ENCODE data around the gene MBOAT1. TPM values are rescaled to one million over a fixed set of nuclear protein-coding genes. Genes with fewer than 3 reads are reported as not detected.
A peak's percentile ranks its signal among the peaks of the same experiment; 100 is the strongest.

MBOAT1 gene
- total RNA-seq, 3 donors from 2014 or later (not counting 1 experiment from before 2014, with no cell fraction given): 3.6 to 7.5 (median 5.2) TPM

- H3K27ac ChIP-seq (ENCODE audit: low read length): no peak overlapping the region
- 97% methylated on average over 46 of the region's 47 CpGs for WGBS (ENCODE audit: insufficient coverage)
Measured at GRCh38 chr6:20238688-20239587, 26.7 kb upstream of the MBOAT1 start.

GRCh38 chr6:20237677-20238460 is 25.6 kb upstream of the MBOAT1 start:
- intact Hi-C loops (cut with micrococcal nuclease): no loop called here
- ATAC-seq (no peak), DNase-seq (peak in 1 of 2 donors; percentile 10)
- no peaks in the 10 kb centered on the region for H3K36me3 ChIP-seq (ENCODE audit: control insufficient read depth, insufficient read depth, low read length)
- H3K27me3 ChIP-seq (ENCODE audit: control insufficient read depth, insufficient read depth, low read length): no peaks in the 10 kb centered on the region
- Mint-ChIP-seq H3K9me3 (no peaks in the 10 kb centered on the region), H3K27me3 (ENCODE audit: low read depth in 2 of 2) (no peaks in the 10 kb centered on the region), H3K4me1 (peaks cover 5 to 11% of the 10 kb centered on the region in 2 donors), H3K36me3 (no peaks in the 10 kb centered on the region), H3K4me3 (no peak overlapping the region), H3K27ac (no peak overlapping the region)
- peaks cover 16% of the 10 kb centered on the region for H3K4me1 ChIP-seq (ENCODE audit: control insufficient read depth, insufficient read depth, low read length)
- 73% methylated on average over 8 of the region's 10 CpGs for WGBS (ENCODE audit: insufficient coverage)
- no peaks in the 10 kb centered on the region for H3K9me3 ChIP-seq (ENCODE audit: control insufficient read depth, insufficient read depth, low read length)
- no peak overlapping the region for H3K27ac ChIP-seq (ENCODE audit: low read length)
- H3K4me3 ChIP-seq (ENCODE audit: low read length): no peak overlapping the region
- TF ChIP-seq CTCF (IDR thresholded peaks at IDR 0.05): no peak

More at GRCh38 chr6:20238688-20239587, 26.7 kb upstream of the MBOAT1 start:
- H3K36me3 Mint-ChIP-seq: no peaks in the 10 kb centered on the region
- DNase-seq (no peak), ATAC-seq (no peak)
- Histone ChIP-seq H3K9me3 (ENCODE audit: control insufficient read depth, insufficient read depth, low read length) (no peaks in the 10 kb centered on the region), H3K4me1 (ENCODE audit: control insufficient read depth, insufficient read depth, low read length) (peaks cover 16% of the 10 kb centered on the region), H3K4me3 (ENCODE audit: low read length) (no peak overlapping the region), H3K36me3 (ENCODE audit: control insufficient read depth, insufficient read depth, low read length) (no peaks in the 10 kb centered on the region), H3K27me3 (ENCODE audit: control insufficient read depth, insufficient read depth, low read length) (no peaks in the 10 kb centered on the region)
- no peak for TF ChIP-seq CTCF (IDR thresholded peaks at IDR 0.05)
- intact Hi-C loops (cut with micrococcal nuclease): no loop called here
- no peaks in the 10 kb centered on the region for H3K27me3 Mint-ChIP-seq (ENCODE audit: low read depth in 2 of 2)
- no peaks in the 10 kb centered on the region for H3K9me3 Mint-ChIP-seq
- peaks cover 5 to 11% of the 10 kb centered on the region in 2 donors for H3K4me1 Mint-ChIP-seq
- no peak overlapping the region for H3K27ac Mint-ChIP-seq
- no peak overlapping the region for H3K4me3 Mint-ChIP-seq

- Histone ChIP-seq H3K27ac (ENCODE audit: low read length) (no peak overlapping the region), H3K27me3 (ENCODE audit: control insufficient read depth, insufficient read depth, low read length) (no peaks in the 10 kb centered on the region), H3K4me1 (ENCODE audit: control insufficient read depth, insufficient read depth, low read length) (peaks cover 16% of the 10 kb centered on the region), H3K9me3 (ENCODE audit: control insufficient read depth, insufficient read depth, low read length) (no peaks in the 10 kb centered on the region), H3K4me3 (ENCODE audit: low read length) (no peak overlapping the region), H3K36me3 (ENCODE audit: control insufficient read depth, insufficient read depth, low read length) (no peaks in the 10 kb centered on the region)
- intact Hi-C loops (cut with micrococcal nuclease): no loop called here
- H3K4me1 Mint-ChIP-seq: peaks cover 5 to 11% of the 10 kb centered on the region in 2 donors
- no peaks in the 10 kb centered on the region for H3K36me3 Mint-ChIP-seq
- no peak for TF ChIP-seq CTCF (IDR thresholded peaks at IDR 0.05)
- no peak overlapping the region for H3K27ac Mint-ChIP-seq
- no peaks in the 10 kb centered on the region for H3K9me3 Mint-ChIP-seq
- 92% methylated on average over 2 of the region's 2 CpGs for WGBS (ENCODE audit: insufficient coverage)
- ATAC-seq: no peak
- no peak for DNase-seq
- no peak overlapping the region for H3K4me3 Mint-ChIP-seq
- no peaks in the 10 kb centered on the region for H3K27me3 Mint-ChIP-seq (ENCODE audit: low read depth in 2 of 2)
Measured at GRCh38 chr6:20236909-20237600, 24.8 kb upstream of the MBOAT1 start.

Measured in natural killer cell (primary cell).